B cell (primary cell): ENCODE data around the gene APRT. TPM values are rescaled to one million over a fixed set of nuclear protein-coding genes. Genes with fewer than 3 reads are reported as not detected.
A peak's percentile ranks its signal among the peaks of the same experiment; 100 is the strongest.

ENCODE experiments used
- ATAC-seq: fragments of 200-7000 bp; cut with Tn5 transposase; one replicate; pipeline ENCODE4 v1.10.0; 2021; ENCODE audit warnings: low read depth, mild to moderate bottlenecking, moderate number of reproducible peaks, moderate library complexity
- CTCF ChIA-PET: fragments of 350-600 bp; sonication (Branson Sonifier 250); formaldehyde crosslinking; loops from one replicate; lab custom pipeline; 2021; ENCODE audit warnings: antibody characterized with exemption, inconsistent platforms; lab: Charles Lee
- POLR2A ChIA-PET: fragments of 350-600 bp; sonication (Branson Sonifier 250); formaldehyde crosslinking; loops from one replicate; lab custom pipeline; 2021; ENCODE audit warnings: antibody characterized with exemption; lab: Charles Lee
- DNase-seq: peaks from one replicate; pipeline ENCODE4 v3.0.0; 2013
- H2AFZ ChIP-seq: 2 replicates; pipeline ENCODE4 v1.6.1; 2012; ENCODE audit warnings: mild to moderate bottlenecking, low read depth, low read length; ENCODE audit not compliant: insufficient read depth, poor library complexity, severe bottlenecking
- H3K27ac ChIP-seq, 2 donors: 1 replicate in 1 of 2; 2 replicates in 1 of 2; pipeline ENCODE4 v1.5.1; 2012 to 2013; ENCODE audit warnings: low read length in 2 of 2, mild to moderate bottlenecking in 2 of 2, moderate library complexity in 1 of 2
- H3K27me3 ChIP-seq, 4 experiments: fragments of 200-600 bp in 1 of 4; sonication (generic) in 1 of 4; replicated peaks in 1 of 4; 1 replicate in 2 of 4; 2 replicates in 2 of 4; pipeline versions ENCODE4 v1.6.1 to v1.7.0; 2013 to 2016; ENCODE audit warnings: low read length in 3 of 4, mild to moderate bottlenecking in 2 of 4, mixed read lengths in 1 of 4, moderate library complexity in 1 of 4; ENCODE audit not compliant: insufficient read depth in 4 of 4, control insufficient read depth in 3 of 4; ENCODE audit errors: control extremely low read depth in 1 of 4
- H3K36me3 ChIP-seq, 2 experiments: replicated peaks in 1 of 2; 1 replicate in 1 of 2; 2 replicates in 1 of 2; pipeline versions ENCODE4 v1.6.1 to v1.7.1; 2013; ENCODE audit warnings: low read length in 1 of 2; ENCODE audit not compliant: insufficient read depth in 2 of 2, control insufficient read depth in 1 of 2; ENCODE audit errors: control extremely low read depth in 1 of 2, extremely low read depth in 1 of 2
- H3K4me1 ChIP-seq, 2 donors: fragments of 200-600 bp in 1 of 2; sonication (generic) in 1 of 2; 1 replicate in 1 of 2; 2 replicates in 1 of 2; pipeline versions ENCODE4 v1.5.1 to v1.6.1; 2013 to 2017; ENCODE audit warnings: low read length in 2 of 2; ENCODE audit not compliant: control insufficient read depth in 2 of 2, insufficient read depth in 2 of 2
- H3K4me2 ChIP-seq: replicated peaks from 2 replicates; pipeline ENCODE3; 2012; ENCODE audit warnings: mild to moderate bottlenecking, low read depth, low read length; ENCODE audit not compliant: poor library complexity, severe bottlenecking
- H3K4me3 ChIP-seq, 5 experiments: fragments of 200-600 bp in 1 of 5; sonication (generic) in 1 of 5; 1 replicate in 3 of 5; 2 replicates in 2 of 5; pipeline versions ENCODE4 v1.5.1 to v1.7.0; 2011 to 2016; ENCODE audit warnings: low read length in 4 of 5, mild to moderate bottlenecking in 4 of 5, low read depth in 2 of 5, control low read depth in 1 of 5, moderate library complexity in 1 of 5; ENCODE audit not compliant: insufficient read depth in 1 of 5; ENCODE audit errors: control extremely low read depth in 1 of 5, extremely low read depth in 1 of 5
- H3K79me2 ChIP-seq: fragments of 200-600 bp; sonication (generic); one replicate; pipeline ENCODE4 v1.6.0; 2016; ENCODE audit warnings: low read length; ENCODE audit not compliant: control insufficient read depth, insufficient read depth
- H3K9ac ChIP-seq: fragments of 200-600 bp; sonication (generic); 2 replicates; pipeline ENCODE4 v1.6.1; 2017; ENCODE audit warnings: mild to moderate bottlenecking, low read length, moderate library complexity
- H3K9me3 ChIP-seq, 3 donors: one replicate each; pipeline versions ENCODE4 v1.6.1 to v1.7.1; 2013; ENCODE audit warnings: low read length in 2 of 3; ENCODE audit not compliant: control insufficient read depth in 2 of 3, insufficient read depth in 1 of 3; ENCODE audit errors: control extremely low read depth in 1 of 3
- H4K20me1 ChIP-seq: 2 replicates; pipeline ENCODE4 v1.6.0; 2012; ENCODE audit warnings: mild to moderate bottlenecking, low read length; ENCODE audit not compliant: insufficient read depth, control insufficient read depth, poor library complexity, severe bottlenecking
- H3K27ac Mint-ChIP-seq: one replicate; pipeline ENCODE4 v1.8.0; 2021; ENCODE audit warnings: mixed read lengths
- H3K27me3 Mint-ChIP-seq: one replicate; pipeline ENCODE4 v1.8.0; 2021; ENCODE audit warnings: mixed read lengths
- H3K4me1 Mint-ChIP-seq: one replicate; pipeline ENCODE4 v1.8.0; 2021; ENCODE audit warnings: mixed read lengths
- H3K4me3 Mint-ChIP-seq: one replicate; pipeline ENCODE4 v1.8.0; 2021; ENCODE audit warnings: mixed read lengths
- H3K9me3 Mint-ChIP-seq: one replicate; pipeline ENCODE4 v1.8.0; 2022; ENCODE audit warnings: mixed read lengths; ENCODE audit not compliant: insufficient read depth
- CTCF ChIP-seq: fragments of 200-600 bp; IDR thresholded peaks from one replicate; pipeline ENCODE4 v1.8.0; 2022; ENCODE audit warnings: antibody characterized with exemption, mild to moderate bottlenecking
- EZH2 ChIP-seq: IDR thresholded peaks from 2 replicates; pipeline ENCODE4 v1.6.1; 2012; ENCODE audit warnings: borderline replicate concordance, low read depth, mild to moderate bottlenecking, moderate library complexity, low read length; ENCODE audit not compliant: insufficient read depth, poor library complexity, severe bottlenecking
- WGBS: methylation state at CpG from one replicate; pipeline ENCODE4 v1.1.5; 2013; ENCODE audit warnings: missing lambda C conversion rate; ENCODE audit not compliant: insufficient coverage; 5-methylcytosine and 5-hydroxymethylcytosine counted together
- intact Hi-C: fragments of 100-400 bp; cut with micrococcal nuclease; formaldehyde crosslinking; loops from one replicate; pipeline ENCODE4 v1.10.0; 2022
- polyA plus RNA-seq: library from polyadenylated mRNA; depleted of rRNA; stranded (reverse); fragments of >200 nt; gene quantifications from 2 replicates; pipeline ENCODE4 v1.2.3, GENCODE V29; 2012
- total RNA-seq, 2 donors: library from RNA; stranded (reverse); fragments of 120-200 nt in 1 of 2; gene quantifications; 1 replicate in 1 of 2; 2 replicates in 1 of 2; pipeline versions ENCODE4 v1.2.3 to v1.2.4, GENCODE V29; 2013 to 2022

The APRT gene
- total and polyA plus RNA-seq, 2 donors (not counting 1 experiment from before 2014, with no cell fraction given) = 124 to 161 TPM

GRCh38 chr16:88759976-88760350 lies 51.8 kb downstream of the APRT start:
- H3K79me2 ChIP-seq = peaks cover 97% of the 10 kb centered on the region
- no peak overlapping the region for H2AFZ ChIP-seq
- peak overlapping the region; percentile 26 for H3K27ac Mint-ChIP-seq
- no peak overlapping the region for H3K4me2 ChIP-seq
- H3K27me3 ChIP-seq = no peaks in the 10 kb centered on the region
- DNase-seq (no peak), ATAC-seq (no peak)
- peaks cover 0 to 9% of the 10 kb centered on the region in 2 experiments for H3K36me3 ChIP-seq
- no peak overlapping the region for H3K27ac ChIP-seq
- H3K9me3 Mint-ChIP-seq = no peaks in the 10 kb centered on the region
- WGBS = 96% methylated on average over 15 of the region's 22 CpGs
- intact Hi-C loops = no loop called here
- CTCF ChIA-PET = interaction anchor here (0.8 to 1.7 kb wide), 2 partner anchors 23 to 24 kb away, joined by 4 to 9 read pairs; no protein-coding TSS in a partner anchor
- no peaks in the 10 kb centered on the region for H3K27me3 Mint-ChIP-seq
- H3K4me1 Mint-ChIP-seq = peaks cover 23% of the 10 kb centered on the region
- no peak overlapping the region for H3K9ac ChIP-seq
- H3K4me3 ChIP-seq = no peak overlapping the region
- peaks cover 0 to 17% (median 0%) of the 10 kb centered on the region in 3 donors for H3K9me3 ChIP-seq
- H3K4me1 ChIP-seq = peaks cover 0 to 7% of the 10 kb centered on the region in 2 donors
- H3K4me3 Mint-ChIP-seq = no peak overlapping the region
- TF ChIP-seq EZH2 (no peak), CTCF (no peak)
- POLR2A ChIA-PET = no interaction called here
- peaks cover 89% of the 10 kb centered on the region for H4K20me1 ChIP-seq

Other genes with a start within 250 kb of the APRT start
- gene ZC3H18, start 241.5 kb downstream of the APRT start, total RNA-seq = 74.2 and 84.1 TPM in 2 replicates
- 40.4 and 63.5 TPM in 2 replicates for gene ZC3H18, start 241.5 kb downstream of the APRT start, polyA plus RNA-seq
- gene IL17C, start 173.4 kb downstream of the APRT start, total RNA-seq = 1.4 and 1.5 TPM in 2 replicates
- 1.3 and 3.5 TPM in 2 replicates for gene IL17C, start 173.4 kb downstream of the APRT start, polyA plus RNA-seq
- 698 and 701 TPM in 2 replicates for gene CYBA, start 160.9 kb downstream of the APRT start, total RNA-seq
- 1,091 and 1,336 TPM in 2 replicates for gene CYBA, start 160.9 kb downstream of the APRT start, polyA plus RNA-seq
- gene MVD, start 148.8 kb downstream of the APRT start, total RNA-seq = 84.5 and 95.4 TPM in 2 replicates
- 40.9 and 49.4 TPM in 2 replicates for gene MVD, start 148.8 kb downstream of the APRT start, polyA plus RNA-seq
- 8.2 and 8.8 TPM in 2 replicates for gene SNAI3, start 125.4 kb downstream of the APRT start, total RNA-seq
- gene SNAI3, start 125.4 kb downstream of the APRT start, polyA plus RNA-seq = 3.7 and 6.5 TPM in 2 replicates
- 64.1 and 75.8 TPM in 2 replicates for gene RNF166, start 105.5 kb downstream of the APRT start, total RNA-seq
- 65.0 and 94.1 TPM in 2 replicates for gene RNF166, start 105.5 kb downstream of the APRT start, polyA plus RNA-seq
- gene CTU2, start 105.4 kb downstream of the APRT start, total RNA-seq = 18.4 and 19.3 TPM in 2 replicates
- gene CTU2, start 105.4 kb downstream of the APRT start, polyA plus RNA-seq = 17.3 and 23.7 TPM in 2 replicates
- gene PIEZO1, start 26.7 kb downstream of the APRT start, total RNA-seq = 108 and 118 TPM in 2 replicates
- gene PIEZO1, start 26.7 kb downstream of the APRT start, polyA plus RNA-seq = 331 and 354 TPM in 2 replicates
- gene CDT1, start 8.1 kb downstream of the APRT start, total RNA-seq = 0.27 and 1.3 TPM in 2 replicates
- gene CDT1, start 8.1 kb downstream of the APRT start, polyA plus RNA-seq = 0.36 and 0.48 TPM in 2 replicates
- 68.4 and 81.3 TPM in 2 replicates for gene GALNS, start 45.0 kb upstream of the APRT start, total RNA-seq
- gene GALNS, start 45.0 kb upstream of the APRT start, polyA plus RNA-seq = 45.5 and 62.1 TPM in 2 replicates
- gene TRAPPC2L, start 45.2 kb upstream of the APRT start, total RNA-seq = 55.5 and 65.1 TPM in 2 replicates
- 29.7 and 33.5 TPM in 2 replicates for gene TRAPPC2L, start 45.2 kb upstream of the APRT start, polyA plus RNA-seq
- gene PABPN1L, start 54.7 kb upstream of the APRT start, total RNA-seq = 0.68 and 0.84 TPM in 2 replicates
- gene PABPN1L, start 54.7 kb upstream of the APRT start, polyA plus RNA-seq = 0.21 and 0.84 TPM in 2 replicates
- gene CBFA2T3, start 165.3 kb upstream of the APRT start, total RNA-seq = 58.3 and 58.5 TPM in 2 replicates
- 40.8 and 44.8 TPM in 2 replicates for gene CBFA2T3, start 165.3 kb upstream of the APRT start, polyA plus RNA-seq